Activated CD4-positive, alpha-beta T cell treated with anti-CD3 and anti-CD28 coated beads, Interleukin-2, amount 10 ng/mL, durations not matched to agents 7 days and 5 days (primary cell): ENCODE results near the gene DZIP1L. TPM values are rescaled to one million over a fixed set of nuclear protein-coding genes. Genes with fewer than 3 reads are reported as not detected.

Experiments
- CTCF ChIA-PET: fragments of 350-600 bp; sonication (Branson Sonifier 250); formaldehyde crosslinking; loops from one replicate; lab custom pipeline; 2021; ENCODE audit warnings: antibody characterized with exemption; lab: Charles Lee
- POLR2A ChIA-PET: fragments of 350-600 bp; sonication (Branson Sonifier 250); formaldehyde crosslinking; loops from one replicate; lab custom pipeline; 2021; ENCODE audit warnings: antibody characterized with exemption; lab: Charles Lee
- DNase-seq: peaks from one replicate; pipeline ENCODE4 v3.0.0-alpha.2; 2020
- H3K27ac Mint-ChIP-seq: one replicate; pipeline ENCODE4 v1.8.0; 2021; ENCODE audit warnings: mild to moderate bottlenecking, moderate library complexity, mixed read lengths
- H3K27me3 Mint-ChIP-seq: one replicate; pipeline ENCODE4 v1.8.0; 2021; ENCODE audit warnings: mixed read lengths
- H3K36me3 Mint-ChIP-seq: one replicate; pipeline ENCODE4 v1.8.0; 2021; ENCODE audit warnings: low read depth, mixed read lengths
- H3K4me1 Mint-ChIP-seq: one replicate; pipeline ENCODE4 v1.8.0; 2021; ENCODE audit warnings: mixed read lengths
- H3K4me3 Mint-ChIP-seq: one replicate; pipeline ENCODE4 v1.8.0; 2021; ENCODE audit warnings: mild to moderate bottlenecking, moderate library complexity, mixed read lengths
- H3K9me3 Mint-ChIP-seq: one replicate; pipeline ENCODE4 v1.8.0; 2021; ENCODE audit warnings: mixed read lengths
- total RNA-seq, 2 experiments: library from RNA; stranded (reverse); gene quantifications; one replicate each; pipeline ENCODE4 v1.2.3, GENCODE V29; 2021

DZIP1L gene
- total RNA-seq, 2 experiments from 2014 or later: 0.37 to 0.40 TPM

GRCh38 chr3:138078096-138078495, 37.3 kb downstream of the DZIP1L start:
- no peak for DNase-seq
- H3K9me3 Mint-ChIP-seq: peaks cover 2% of the 10 kb centered on the region
- H3K4me3 Mint-ChIP-seq: no peak overlapping the region
- H3K36me3 Mint-ChIP-seq: no peaks in the 10 kb centered on the region
- POLR2A ChIA-PET: no interaction called here
- H3K4me1 Mint-ChIP-seq: peaks cover 32% of the 10 kb centered on the region
- H3K27ac Mint-ChIP-seq: no peak overlapping the region
- peaks cover 17% of the 10 kb centered on the region for H3K27me3 Mint-ChIP-seq
- CTCF ChIA-PET: no interaction called here

- peaks cover 1% of the 10 kb centered on the region for H3K4me1 Mint-ChIP-seq
- H3K4me3 Mint-ChIP-seq: no peak overlapping the region
- POLR2A ChIA-PET: no interaction called here
- H3K36me3 Mint-ChIP-seq: no peaks in the 10 kb centered on the region
- CTCF ChIA-PET: interaction anchor here (0.6 kb wide), 1 partner anchor 122 kb away, joined by 3 read pairs; no protein-coding TSS in a partner anchor
- peaks cover 19% of the 10 kb centered on the region for H3K27me3 Mint-ChIP-seq
- peaks cover 2% of the 10 kb centered on the region for H3K9me3 Mint-ChIP-seq
- H3K27ac Mint-ChIP-seq: no peak overlapping the region
- DNase-seq: no peak
These were observed 42.6 kb downstream of the DZIP1L start for GRCh38 chr3:138072796-138073195.

GRCh38 chr3:138070006-138070405, 45.4 kb downstream of the DZIP1L start:
- POLR2A ChIA-PET: no interaction called here
- H3K4me3 Mint-ChIP-seq: no peak overlapping the region
- peaks cover 14% of the 10 kb centered on the region for H3K4me1 Mint-ChIP-seq
- no peak overlapping the region for H3K27ac Mint-ChIP-seq
- peaks cover 12% of the 10 kb centered on the region for H3K27me3 Mint-ChIP-seq
- no peak for DNase-seq
- CTCF ChIA-PET: interaction anchor here (1.4 to 3.5 kb wide), 4 partner anchors 10 to 49 kb away, joined by 5 to 17 read pairs (median 7); no protein-coding TSS in a partner anchor
- no peaks in the 10 kb centered on the region for H3K36me3 Mint-ChIP-seq
- peaks cover 2% of the 10 kb centered on the region for H3K9me3 Mint-ChIP-seq

GRCh38 chr3:138068579-138069174, 46.7 kb downstream of the DZIP1L start:
- POLR2A ChIA-PET: no interaction called here
- H3K4me3 Mint-ChIP-seq: no peak overlapping the region
- peaks cover 9% of the 10 kb centered on the region for H3K27me3 Mint-ChIP-seq
- CTCF ChIA-PET: interaction anchor here (0.8 to 3.5 kb wide), 4 partner anchors 12 to 50 kb away, joined by 4 to 17 read pairs (median 7); partner anchors contain the start of gene DZIP1L
- H3K27ac Mint-ChIP-seq: no peak overlapping the region
- peak; percentile 83 for DNase-seq
- no peaks in the 10 kb centered on the region for H3K36me3 Mint-ChIP-seq
- H3K9me3 Mint-ChIP-seq: peaks cover 2% of the 10 kb centered on the region
- H3K4me1 Mint-ChIP-seq: peaks cover 14% of the 10 kb centered on the region

- ChIA-PET POLR2A (no interaction called here), CTCF (interaction anchor here (0.9 to 3.5 kb wide), 6 partner anchors 8 to 106 kb away, joined by 3 to 17 read pairs (median 8); partner anchors contain the start of genes DBR1 and DZIP1L)
- peaks cover 3% of the 10 kb centered on the region for H3K27me3 Mint-ChIP-seq
- no peaks in the 10 kb centered on the region for H3K9me3 Mint-ChIP-seq
- H3K4me3 Mint-ChIP-seq: no peak overlapping the region
- H3K27ac Mint-ChIP-seq: no peak overlapping the region
- peaks cover 14% of the 10 kb centered on the region for H3K4me1 Mint-ChIP-seq
- H3K36me3 Mint-ChIP-seq: no peaks in the 10 kb centered on the region
- no peak for DNase-seq
These were observed 47.4 kb downstream of the DZIP1L start for GRCh38 chr3:138068046-138068445.

- Mint-ChIP-seq H3K36me3 (no peaks in the 10 kb centered on the region), H3K4me3 (no peak overlapping the region), H3K27ac (no peak overlapping the region), H3K27me3 (peaks cover 7% of the 10 kb centered on the region), H3K9me3 (no peaks in the 10 kb centered on the region), H3K4me1 (peaks cover 14% of the 10 kb centered on the region)
- DNase-seq: no peak
- POLR2A ChIA-PET: no interaction called here
- CTCF ChIA-PET: interaction anchor here (0.8 to 3.5 kb wide), 8 partner anchors 10 to 849 kb away, joined by 3 to 9 read pairs (median 4); partner anchors contain the start of genes DBR1 and DZIP1L
These were observed 48.4 kb downstream of the DZIP1L start for GRCh38 chr3:138066972-138067371.

- no peak overlapping the region for H3K4me3 Mint-ChIP-seq
- POLR2A ChIA-PET: no interaction called here
- CTCF ChIA-PET: interaction anchor here (0.6 to 3.5 kb wide), 9 partner anchors 14 to 849 kb away, joined by 3 to 9 read pairs (median 5); partner anchors contain the start of genes ARMC8 and DZIP1L
These were observed 49.0 kb downstream of the DZIP1L start for GRCh38 chr3:138066383-138066782.

GRCh38 chr3:138065949-138066348, 49.5 kb downstream of the DZIP1L start:
- Mint-ChIP-seq H3K36me3 (no peaks in the 10 kb centered on the region), H3K4me3 (no peak overlapping the region), H3K27me3 (peaks cover 7% of the 10 kb centered on the region), H3K27ac (no peak overlapping the region), H3K4me1 (peaks cover 14% of the 10 kb centered on the region), H3K9me3 (no peaks in the 10 kb centered on the region)
- ChIA-PET CTCF (interaction anchor here (0.6 to 3.5 kb wide), 9 partner anchors 13 to 850 kb away, joined by 3 to 9 read pairs (median 5); partner anchors contain the start of genes ARMC8 and DZIP1L), POLR2A (interaction anchor here (0.5 kb wide), 1 partner anchor 109 kb away, joined by 3 read pairs; the partner anchor contains the start of gene DBR1)
- no peak for DNase-seq

More at GRCh38 chr3:138066383-138066782, 49.0 kb downstream of the DZIP1L start:
- Mint-ChIP-seq H3K9me3 (no peaks in the 10 kb centered on the region), H3K27ac (no peak overlapping the region), H3K27me3 (peaks cover 7% of the 10 kb centered on the region), H3K4me1 (peaks cover 14% of the 10 kb centered on the region), H3K36me3 (no peaks in the 10 kb centered on the region)
- DNase-seq: peak; percentile 21

- POLR2A ChIA-PET: no interaction called here
These were observed 52.0 kb downstream of the DZIP1L start for GRCh38 chr3:138063416-138063815.

GRCh38 chr3:138062626-138063025, 52.8 kb downstream of the DZIP1L start:
- POLR2A ChIA-PET: no interaction called here
- Mint-ChIP-seq H3K36me3 (no peaks in the 10 kb centered on the region), H3K9me3 (no peaks in the 10 kb centered on the region), H3K27me3 (peaks cover 9% of the 10 kb centered on the region), H3K4me3 (no peak overlapping the region), H3K27ac (no peak overlapping the region), H3K4me1 (peaks cover 12% of the 10 kb centered on the region)
- CTCF ChIA-PET: no interaction called here
- no peak for DNase-seq

More at GRCh38 chr3:138063416-138063815, 52.0 kb downstream of the DZIP1L start:
- no peak overlapping the region for H3K27ac Mint-ChIP-seq
- no peak for DNase-seq
- H3K36me3 Mint-ChIP-seq: no peaks in the 10 kb centered on the region
- no peak overlapping the region for H3K4me3 Mint-ChIP-seq
- peaks cover 5% of the 10 kb centered on the region for H3K27me3 Mint-ChIP-seq
- no peaks in the 10 kb centered on the region for H3K9me3 Mint-ChIP-seq
- CTCF ChIA-PET: interaction anchor here (0.8 kb wide), 1 partner anchor 55 kb away, joined by 3 read pairs; no protein-coding TSS in a partner anchor
- peaks cover 12% of the 10 kb centered on the region for H3K4me1 Mint-ChIP-seq

- no peaks in the 10 kb centered on the region for H3K36me3 Mint-ChIP-seq
- POLR2A ChIA-PET: no interaction called here
- H3K27ac Mint-ChIP-seq: no peak overlapping the region
- H3K4me3 Mint-ChIP-seq: no peak overlapping the region
- H3K27me3 Mint-ChIP-seq: peaks cover 9% of the 10 kb centered on the region
- CTCF ChIA-PET: no interaction called here
- no peaks in the 10 kb centered on the region for H3K9me3 Mint-ChIP-seq
- no peak for DNase-seq
- H3K4me1 Mint-ChIP-seq: peaks cover 10% of the 10 kb centered on the region
These were observed 53.4 kb downstream of the DZIP1L start for GRCh38 chr3:138062037-138062436.

- Mint-ChIP-seq H3K27ac (no peak overlapping the region), H3K27me3 (peaks cover 13% of the 10 kb centered on the region), H3K9me3 (no peaks in the 10 kb centered on the region), H3K4me1 (peaks cover 2% of the 10 kb centered on the region), H3K36me3 (no peaks in the 10 kb centered on the region), H3K4me3 (no peak overlapping the region)
- POLR2A ChIA-PET: no interaction called here
- CTCF ChIA-PET: no interaction called here
- DNase-seq: no peak
These were observed 54.6 kb downstream of the DZIP1L start for GRCh38 chr3:138060792-138061191.

- POLR2A ChIA-PET: no interaction called here
- Mint-ChIP-seq H3K9me3 (no peaks in the 10 kb centered on the region), H3K27ac (no peak overlapping the region), H3K4me3 (no peak overlapping the region), H3K4me1 (no peaks in the 10 kb centered on the region), H3K27me3 (peaks cover 22% of the 10 kb centered on the region), H3K36me3 (no peaks in the 10 kb centered on the region)
- CTCF ChIA-PET: no interaction called here
- DNase-seq: no peak
These were observed 56.1 kb downstream of the DZIP1L start for GRCh38 chr3:138059261-138059660.
